Activated CD8-positive, alpha-beta memory T cell treated with anti-CD3 and anti-CD28 coated beads, Interleukin-2, amount 10 ng/mL, durations not matched to agents 7 days and 5 days (primary cell): ENCODE measurements around the gene EPHB2. TPM values are rescaled to one million over a fixed set of nuclear protein-coding genes. Genes with fewer than 3 reads are reported as not detected.

Experiments used
- ATAC-seq: fragments of 150-1000 bp; cut with Tn5 transposase; one replicate; pipeline ENCODE4 v1.10.0; 2021; ENCODE audit warnings: moderate library complexity
- CTCF ChIA-PET: fragments of 350-600 bp; sonication (Branson Sonifier 250); formaldehyde crosslinking; loops from one replicate; lab custom pipeline; 2021; ENCODE audit warnings: antibody characterized with exemption; lab: Charles Lee
- DNase-seq: peaks from one replicate; pipeline ENCODE4 v3.0.0-alpha.2; 2020
- H3K27ac Mint-ChIP-seq: one replicate; pipeline ENCODE4 v1.8.0; 2021; ENCODE audit warnings: mild to moderate bottlenecking, mixed read lengths
- H3K27me3 Mint-ChIP-seq: one replicate; pipeline ENCODE4 v1.8.0; 2021; ENCODE audit warnings: mixed read lengths
- H3K36me3 Mint-ChIP-seq: one replicate; pipeline ENCODE4 v1.8.0; 2021; ENCODE audit warnings: mild to moderate bottlenecking, mixed read lengths
- H3K4me1 Mint-ChIP-seq: one replicate; pipeline ENCODE4 v1.8.0; 2021; ENCODE audit warnings: mixed read lengths
- H3K4me3 Mint-ChIP-seq: one replicate; pipeline ENCODE4 v1.8.0; 2021; ENCODE audit warnings: mild to moderate bottlenecking, moderate library complexity, mixed read lengths
- H3K9me3 Mint-ChIP-seq: one replicate; pipeline ENCODE4 v1.8.0; 2022; ENCODE audit warnings: low read depth, mixed read lengths
- total RNA-seq, 2 experiments: library from RNA; stranded (reverse); gene quantifications; one replicate each; pipeline ENCODE4 v1.2.3, GENCODE V29; 2021

EPHB2 gene
- total RNA-seq, 2 experiments from 2014 or later: 0.09 TPM

DNA sequence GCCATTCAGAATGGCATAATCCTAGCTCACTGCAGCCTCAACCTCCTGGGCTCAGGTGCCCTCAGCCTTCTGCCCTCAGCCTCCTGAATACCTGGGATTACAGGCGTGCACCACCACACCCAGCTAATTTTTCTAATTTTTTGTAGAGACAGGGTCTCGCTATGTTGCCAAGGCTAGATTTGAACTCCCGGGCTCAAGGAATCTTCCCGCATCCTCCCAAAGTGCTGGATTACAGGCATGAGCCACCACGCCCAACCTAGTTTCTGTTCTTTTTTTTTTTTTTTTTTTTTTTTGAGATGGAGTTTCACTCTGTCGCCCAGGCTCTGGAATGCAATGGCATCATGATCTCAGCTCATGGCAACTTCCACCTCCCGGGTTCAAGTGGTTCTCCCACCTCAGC, 153.1 kb downstream of the EPHB2 start:
- no peaks in the 10 kb centered on the region for H3K36me3 Mint-ChIP-seq
- ATAC-seq (no peak), DNase-seq (no peak)
- no peaks in the 10 kb centered on the region for H3K4me1 Mint-ChIP-seq
- no peak overlapping the region for H3K4me3 Mint-ChIP-seq
- no peaks in the 10 kb centered on the region for H3K9me3 Mint-ChIP-seq
- CTCF ChIA-PET: no interaction called here
- H3K27me3 Mint-ChIP-seq: peaks cover 3% of the 10 kb centered on the region
- no peak overlapping the region for H3K27ac Mint-ChIP-seq

DNA sequence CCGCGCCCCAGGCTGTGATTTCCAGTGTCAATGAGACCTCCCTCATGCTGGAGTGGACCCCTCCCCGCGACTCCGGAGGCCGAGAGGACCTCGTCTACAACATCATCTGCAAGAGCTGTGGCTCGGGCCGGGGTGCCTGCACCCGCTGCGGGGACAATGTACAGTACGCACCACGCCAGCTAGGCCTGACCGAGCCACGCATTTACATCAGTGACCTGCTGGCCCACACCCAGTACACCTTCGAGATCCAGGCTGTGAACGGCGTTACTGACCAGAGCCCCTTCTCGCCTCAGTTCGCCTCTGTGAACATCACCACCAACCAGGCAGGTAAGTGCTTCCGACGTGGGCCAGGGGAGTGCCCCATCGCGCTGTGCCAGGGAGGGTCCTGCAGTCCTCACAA, 154.2 kb downstream of the EPHB2 start:
- CTCF ChIA-PET: no interaction called here
- H3K27ac Mint-ChIP-seq: no peak overlapping the region
- H3K36me3 Mint-ChIP-seq: no peaks in the 10 kb centered on the region
- ATAC-seq (no peak), DNase-seq (no peak)
- no peaks in the 10 kb centered on the region for H3K4me1 Mint-ChIP-seq
- peaks cover 3% of the 10 kb centered on the region for H3K27me3 Mint-ChIP-seq
- no peaks in the 10 kb centered on the region for H3K9me3 Mint-ChIP-seq
- no peak overlapping the region for H3K4me3 Mint-ChIP-seq

DNA sequence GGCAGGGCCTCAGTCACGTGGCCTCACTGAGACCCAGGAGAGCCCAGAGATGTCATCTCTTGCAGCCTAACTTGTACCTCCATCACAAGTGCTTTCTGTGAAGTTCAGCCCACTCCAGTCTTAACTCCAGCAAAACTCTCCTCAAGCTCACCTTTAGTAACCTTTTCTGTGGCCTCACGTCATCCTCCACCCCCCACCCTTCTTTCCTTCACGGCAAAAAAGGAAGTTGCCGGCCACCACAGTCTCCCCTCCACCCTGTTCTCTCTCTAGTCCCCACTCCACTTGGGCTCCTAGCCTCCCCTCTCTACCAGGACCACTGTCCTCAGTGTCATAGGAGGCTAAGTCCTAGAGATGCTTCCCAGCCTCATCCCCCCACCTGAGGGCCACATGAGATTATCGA, 155.1 kb downstream of the EPHB2 start:
- Mint-ChIP-seq H3K9me3 (no peaks in the 10 kb centered on the region), H3K27me3 (peaks cover 3% of the 10 kb centered on the region), H3K36me3 (no peaks in the 10 kb centered on the region), H3K4me3 (no peak overlapping the region), H3K27ac (no peak overlapping the region), H3K4me1 (no peaks in the 10 kb centered on the region)
- ATAC-seq: no peak
- CTCF ChIA-PET: no interaction called here
- DNase-seq: no peak

DNA sequence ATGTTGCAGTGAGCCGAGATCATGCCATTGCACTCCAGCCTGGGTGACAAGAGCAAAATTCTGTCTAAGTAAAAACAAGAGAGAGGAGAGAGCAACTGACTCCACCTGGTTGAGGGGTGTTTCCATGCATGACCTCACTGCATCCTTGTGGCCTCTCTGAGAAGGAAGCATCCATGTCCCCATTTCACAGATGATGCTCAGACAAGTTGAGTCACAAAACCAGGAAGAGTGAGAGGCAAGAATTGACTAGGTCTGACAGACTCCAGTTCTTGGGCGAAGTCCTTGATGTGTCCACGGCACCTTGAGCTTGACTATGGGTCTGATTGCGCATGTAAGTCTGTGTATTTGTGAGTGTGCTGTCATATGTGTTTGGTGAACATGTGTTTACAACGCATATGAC, 156.2 kb downstream of the EPHB2 start:
- peaks cover 3% of the 10 kb centered on the region for H3K27me3 Mint-ChIP-seq
- no peak overlapping the region for H3K27ac Mint-ChIP-seq
- DNase-seq (no peak), ATAC-seq (no peak)
- H3K4me3 Mint-ChIP-seq: no peak overlapping the region
- no peaks in the 10 kb centered on the region for H3K4me1 Mint-ChIP-seq
- no peaks in the 10 kb centered on the region for H3K9me3 Mint-ChIP-seq
- H3K36me3 Mint-ChIP-seq: no peaks in the 10 kb centered on the region
- CTCF ChIA-PET: no interaction called here

DNA sequence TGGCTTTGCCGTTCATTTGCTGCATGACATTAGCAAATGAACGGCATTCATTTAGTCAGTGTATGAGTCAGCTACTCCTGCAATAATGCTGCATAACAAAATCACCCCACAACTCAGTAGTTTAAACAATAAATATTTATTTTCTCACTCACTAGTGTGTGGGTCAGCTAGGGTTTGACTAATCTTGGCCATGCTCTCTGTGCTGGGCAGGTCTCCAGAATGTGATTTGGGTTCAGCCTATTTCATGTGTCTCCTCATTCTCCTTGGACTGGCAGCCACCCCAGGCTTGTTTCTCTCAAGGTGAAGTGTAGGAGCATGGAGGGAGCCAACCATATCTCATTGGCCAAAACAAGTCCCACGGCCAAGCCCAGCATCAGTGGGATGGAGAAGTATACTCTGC, 157.7 kb downstream of the EPHB2 start:
- H3K9me3 Mint-ChIP-seq: no peaks in the 10 kb centered on the region
- H3K27me3 Mint-ChIP-seq: peaks cover 3% of the 10 kb centered on the region
- ATAC-seq: no peak
- no peak for DNase-seq
- CTCF ChIA-PET: no interaction called here
- H3K4me1 Mint-ChIP-seq: no peaks in the 10 kb centered on the region
- no peaks in the 10 kb centered on the region for H3K36me3 Mint-ChIP-seq
- no peak overlapping the region for H3K27ac Mint-ChIP-seq
- H3K4me3 Mint-ChIP-seq: no peak overlapping the region

DNA sequence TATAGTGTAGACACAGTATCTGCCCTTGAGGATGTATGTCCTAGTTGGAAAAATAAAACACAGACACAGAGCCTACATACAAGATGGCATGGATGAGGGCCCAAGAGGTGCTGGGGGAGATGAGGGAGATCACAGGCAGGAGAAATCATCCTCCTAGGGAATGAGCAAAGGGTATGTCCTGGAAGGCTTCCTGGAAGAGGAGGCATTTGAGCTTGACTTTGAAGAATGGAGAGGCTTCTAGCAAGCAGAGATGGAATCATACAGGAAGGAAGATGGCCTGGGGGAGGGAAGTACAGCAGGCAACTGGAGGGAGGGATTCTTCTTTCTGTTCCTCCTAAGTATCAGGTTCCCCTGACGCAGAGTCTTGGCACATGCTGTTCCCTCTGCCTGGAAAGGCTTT, 158.7 kb downstream of the EPHB2 start:
- ATAC-seq: no peak
- H3K4me3 Mint-ChIP-seq: no peak overlapping the region
- DNase-seq: no peak
- no peaks in the 10 kb centered on the region for H3K9me3 Mint-ChIP-seq
- no peaks in the 10 kb centered on the region for H3K4me1 Mint-ChIP-seq
- no peaks in the 10 kb centered on the region for H3K36me3 Mint-ChIP-seq
- H3K27me3 Mint-ChIP-seq: peaks cover 3% of the 10 kb centered on the region
- H3K27ac Mint-ChIP-seq: no peak overlapping the region
- CTCF ChIA-PET: no interaction called here

DNA sequence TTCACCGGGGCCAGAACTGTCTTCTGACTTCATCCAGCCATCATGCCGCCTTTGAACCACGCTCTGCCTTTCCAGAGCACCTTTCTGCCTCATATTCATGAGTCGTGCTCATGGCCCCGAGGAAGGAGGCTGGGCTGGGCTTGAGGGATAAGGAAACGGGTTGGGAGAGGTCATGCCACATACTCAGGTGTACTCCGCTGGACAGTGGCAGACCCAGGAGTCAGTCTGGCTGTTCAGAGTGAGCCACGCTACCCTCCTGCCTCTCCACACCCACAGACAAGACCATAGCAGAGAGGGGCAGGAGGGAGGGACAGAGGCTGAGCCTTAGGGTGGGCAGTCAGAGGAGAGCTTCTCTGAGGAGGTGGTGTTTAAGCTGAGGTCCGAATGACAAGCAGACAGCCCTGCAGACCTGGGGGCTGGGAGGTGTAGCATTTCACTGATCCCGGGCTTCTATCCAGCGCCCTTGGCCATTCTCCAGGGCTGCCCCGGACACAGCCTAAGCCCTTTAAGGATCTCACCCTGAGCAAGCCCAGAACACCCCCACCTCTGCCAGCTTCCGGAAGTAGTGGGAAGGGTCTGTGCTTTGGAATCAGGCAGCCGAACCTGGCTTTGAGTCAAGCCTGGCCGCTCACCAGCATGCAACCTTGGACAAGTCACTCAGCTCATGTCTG, 159.7 kb downstream of the EPHB2 start:
- no peak for DNase-seq
- ATAC-seq: no peak
- Mint-ChIP-seq H3K9me3 (no peaks in the 10 kb centered on the region), H3K4me1 (no peaks in the 10 kb centered on the region), H3K36me3 (no peaks in the 10 kb centered on the region), H3K4me3 (no peak overlapping the region), H3K27me3 (peaks cover 2% of the 10 kb centered on the region), H3K27ac (no peak overlapping the region)
- CTCF ChIA-PET: interaction anchor here (1.8 kb wide), 1 partner anchor 8 kb away, joined by 6 read pairs; no protein-coding TSS in a partner anchor

DNA sequence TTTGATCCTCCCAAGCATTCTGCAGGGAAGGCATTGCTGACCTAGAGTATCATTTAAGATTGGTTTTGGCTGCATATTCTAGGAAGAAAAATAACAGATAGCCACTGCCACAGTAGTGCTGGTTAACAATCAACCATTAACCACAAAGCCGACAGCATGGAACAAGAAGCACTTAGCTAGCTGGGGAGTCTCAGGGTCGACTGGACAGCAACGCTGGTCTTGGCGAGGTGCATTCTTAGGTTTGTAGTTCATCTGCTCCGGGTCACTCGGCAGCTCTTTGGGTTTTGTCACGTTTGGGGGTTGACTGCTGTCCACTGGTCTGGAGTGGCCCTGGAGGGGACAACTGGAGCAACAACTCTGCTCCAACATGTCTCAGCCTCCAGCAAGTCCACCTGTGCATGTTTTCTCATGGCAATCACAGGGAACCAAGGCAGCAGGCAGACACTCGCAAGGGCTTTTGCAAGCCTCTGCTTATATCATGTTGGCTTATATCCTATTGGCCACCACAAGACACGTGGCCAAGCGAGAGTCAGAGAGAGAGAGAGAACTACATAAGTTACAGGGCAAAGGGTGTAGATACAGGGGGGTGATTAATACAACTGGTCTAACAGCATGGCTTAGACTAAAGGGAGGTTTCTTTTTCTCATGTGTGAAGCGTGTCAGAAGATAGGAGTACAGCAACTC, 162.5 kb downstream of the EPHB2 start:
- Mint-ChIP-seq H3K27ac (no peak overlapping the region), H3K36me3 (no peaks in the 10 kb centered on the region), H3K4me3 (no peak overlapping the region), H3K27me3 (peaks cover 5% of the 10 kb centered on the region), H3K4me1 (no peaks in the 10 kb centered on the region), H3K9me3 (no peaks in the 10 kb centered on the region)
- CTCF ChIA-PET: no interaction called here
- ATAC-seq (no peak), DNase-seq (no peak)

DNA sequence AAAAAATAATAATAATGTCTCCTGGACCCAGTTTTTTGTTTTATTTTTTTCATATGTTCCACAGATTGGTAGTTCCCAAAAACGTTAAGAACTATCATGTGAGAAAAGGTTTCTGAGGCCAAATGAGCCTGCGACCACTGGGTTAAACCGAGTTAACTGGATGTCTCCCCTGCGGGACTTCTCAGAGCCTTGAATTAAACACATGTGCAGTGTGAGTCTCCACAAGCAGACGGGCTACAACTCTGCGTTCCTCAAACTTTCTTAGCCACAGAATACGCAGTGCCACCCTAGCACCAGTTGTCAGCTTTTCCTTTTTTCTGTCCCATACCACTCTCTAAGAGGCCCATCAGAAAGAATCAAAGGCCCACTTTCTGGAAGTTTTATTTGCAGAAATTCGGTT, 164.1 kb downstream of the EPHB2 start:
- H3K27ac Mint-ChIP-seq: no peak overlapping the region
- DNase-seq: no peak
- H3K36me3 Mint-ChIP-seq: no peaks in the 10 kb centered on the region
- H3K27me3 Mint-ChIP-seq: peaks cover 5% of the 10 kb centered on the region
- no peak overlapping the region for H3K4me3 Mint-ChIP-seq
- ATAC-seq: no peak
- CTCF ChIA-PET: no interaction called here
- no peaks in the 10 kb centered on the region for H3K4me1 Mint-ChIP-seq
- H3K9me3 Mint-ChIP-seq: no peaks in the 10 kb centered on the region

DNA sequence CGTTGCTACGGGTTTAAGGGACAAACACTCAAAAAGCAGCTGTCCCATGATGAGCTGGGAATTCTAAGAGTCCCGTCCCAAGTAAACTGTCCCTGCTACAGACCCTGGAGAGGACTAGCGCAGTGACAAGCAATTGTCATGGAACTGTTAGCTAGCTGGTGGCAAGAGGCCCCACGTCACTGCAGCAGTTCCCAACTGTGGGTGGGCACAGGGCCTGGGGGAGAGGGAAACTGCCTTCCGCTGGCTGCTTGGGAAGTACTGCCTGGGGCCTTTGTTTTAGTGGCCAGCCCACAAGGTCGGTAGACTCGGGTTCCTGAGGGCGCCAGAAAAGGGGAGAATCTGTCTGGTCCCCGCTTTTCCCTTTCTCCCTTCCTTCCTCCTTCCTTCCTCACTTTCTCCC, 164.6 kb downstream of the EPHB2 start:
- CTCF ChIA-PET: no interaction called here
- Mint-ChIP-seq H3K4me3 (no peak overlapping the region), H3K27me3 (peaks cover 5% of the 10 kb centered on the region), H3K27ac (no peak overlapping the region), H3K36me3 (no peaks in the 10 kb centered on the region), H3K9me3 (no peaks in the 10 kb centered on the region), H3K4me1 (no peaks in the 10 kb centered on the region)
- DNase-seq: no peak
- ATAC-seq: no peak

DNA sequence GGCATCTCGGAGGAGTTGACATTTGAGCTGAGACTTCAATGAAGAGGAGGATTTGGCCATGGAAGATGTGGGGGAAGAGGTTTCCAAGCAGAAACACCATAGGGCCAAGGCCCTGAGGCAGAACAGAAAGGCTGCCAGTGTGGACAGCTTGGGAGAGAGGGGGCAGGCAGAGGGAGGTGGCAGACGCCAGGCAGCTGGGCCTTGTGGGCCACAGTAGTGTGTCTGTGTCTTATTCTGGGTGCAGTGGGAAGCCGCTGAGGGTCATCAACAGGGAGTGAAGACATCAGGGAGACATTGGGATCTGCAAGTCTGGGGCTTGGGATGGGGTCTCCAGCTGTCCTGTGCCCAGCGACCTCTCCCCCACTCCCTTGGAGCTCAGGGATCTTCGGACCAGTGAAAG, 165.2 kb downstream of the EPHB2 start:
- no peak overlapping the region for H3K4me3 Mint-ChIP-seq
- peaks cover 5% of the 10 kb centered on the region for H3K27me3 Mint-ChIP-seq
- CTCF ChIA-PET: no interaction called here
- no peaks in the 10 kb centered on the region for H3K4me1 Mint-ChIP-seq
- DNase-seq (no peak), ATAC-seq (no peak)
- H3K36me3 Mint-ChIP-seq: no peaks in the 10 kb centered on the region
- H3K9me3 Mint-ChIP-seq: no peaks in the 10 kb centered on the region
- no peak overlapping the region for H3K27ac Mint-ChIP-seq

DNA sequence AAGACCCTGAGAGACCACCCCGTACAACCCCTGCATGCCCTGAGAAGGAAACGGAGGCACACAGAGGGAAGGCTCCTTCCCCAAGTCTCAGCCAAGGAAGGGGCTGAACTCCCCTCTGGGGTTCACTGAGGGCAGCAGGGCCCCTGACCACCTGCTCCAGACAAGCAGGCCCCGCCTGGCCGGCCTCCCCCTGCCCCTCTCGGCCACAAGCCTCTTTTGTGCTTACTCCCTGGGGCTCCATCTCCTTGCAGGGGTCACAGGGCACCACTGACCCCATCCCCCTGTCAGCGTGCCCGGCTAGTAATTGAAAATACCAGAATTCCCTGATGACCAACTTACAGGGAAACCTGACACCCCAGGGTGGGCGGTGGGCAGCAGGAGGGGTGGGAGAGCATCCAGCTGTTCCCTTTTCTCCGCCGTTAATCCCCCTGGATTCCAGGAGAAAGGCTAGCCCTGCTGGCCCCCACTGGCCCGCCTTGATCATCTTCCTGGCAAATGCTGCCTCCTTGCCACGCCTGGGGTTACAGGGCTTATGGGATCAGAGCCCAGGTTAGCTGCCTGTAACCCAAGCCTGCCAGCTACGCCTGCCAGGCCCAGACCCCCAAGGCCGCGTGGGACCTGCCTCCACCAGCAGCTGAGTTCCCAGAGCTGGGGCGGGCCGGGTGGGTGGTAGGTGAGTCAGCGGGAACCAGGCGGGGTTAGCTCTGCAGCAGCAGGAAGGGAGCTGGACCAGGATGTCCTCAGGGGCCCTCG, 165.9 kb downstream of the EPHB2 start:
- ATAC-seq (no peak), DNase-seq (no peak)
- Mint-ChIP-seq H3K4me3 (no peak overlapping the region), H3K4me1 (no peaks in the 10 kb centered on the region), H3K36me3 (no peaks in the 10 kb centered on the region), H3K9me3 (no peaks in the 10 kb centered on the region), H3K27me3 (peaks cover 5% of the 10 kb centered on the region), H3K27ac (no peak overlapping the region)
- CTCF ChIA-PET: interaction anchor here (1.3 kb wide), 1 partner anchor 12 kb away, joined by 5 read pairs; no protein-coding TSS in a partner anchor

DNA sequence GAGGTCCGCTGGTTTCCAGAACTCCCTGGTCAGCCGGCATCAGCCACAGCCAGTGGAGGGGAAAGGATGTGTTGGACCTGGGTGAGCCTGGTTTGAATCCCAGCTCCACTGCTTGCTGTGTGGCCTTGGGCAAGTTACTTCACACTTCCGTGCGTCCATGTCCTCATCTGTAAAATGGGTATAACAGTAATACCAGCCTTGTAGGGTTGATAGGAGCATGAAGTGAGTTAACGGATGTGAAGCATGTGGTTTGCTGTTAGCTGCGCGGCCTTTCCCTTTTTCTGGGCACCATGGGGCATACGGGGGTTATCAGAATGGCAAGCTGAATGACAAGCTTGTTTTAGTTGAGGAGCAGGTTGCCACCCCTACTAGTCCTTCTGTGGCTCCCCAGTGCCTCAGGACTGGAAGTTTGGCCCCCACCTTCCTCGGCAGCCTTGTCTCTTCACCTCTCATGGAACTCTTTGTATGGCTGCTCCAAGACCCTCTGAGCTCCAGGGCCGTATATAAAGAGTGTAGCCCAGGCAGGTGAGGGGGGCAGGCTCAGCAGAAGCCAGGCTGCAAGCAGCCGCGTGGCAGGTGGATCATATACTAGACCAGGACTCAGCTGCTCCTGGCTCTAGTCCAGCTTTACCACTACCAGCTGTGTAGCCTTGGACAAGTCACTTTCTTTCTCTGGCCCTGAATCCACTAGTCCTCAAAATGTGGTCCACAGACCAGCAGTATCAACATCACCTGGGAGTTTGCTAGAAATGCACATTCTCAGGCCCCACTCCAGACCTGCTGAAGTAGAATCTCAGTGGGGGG, 166.7 kb downstream of the EPHB2 start:
- H3K4me3 Mint-ChIP-seq: no peak overlapping the region
- DNase-seq (no peak), ATAC-seq (no peak)
- CTCF ChIA-PET: interaction anchor here (1.3 kb wide), 1 partner anchor 12 kb away, joined by 5 read pairs; no protein-coding TSS in a partner anchor
- H3K9me3 Mint-ChIP-seq: no peaks in the 10 kb centered on the region
- no peak overlapping the region for H3K27ac Mint-ChIP-seq
- H3K27me3 Mint-ChIP-seq: peaks cover 5% of the 10 kb centered on the region
- H3K4me1 Mint-ChIP-seq: no peaks in the 10 kb centered on the region
- H3K36me3 Mint-ChIP-seq: no peaks in the 10 kb centered on the region
